CD4-positive, alpha-beta T cell treated with Interleukin-15 for 1 hour (primary cell): ENCODE measurements around the gene CYFIP2.

ENCODE experiments used
- DNase-seq: peaks from one replicate; pipeline ENCODE4 v3.0.0-alpha.2; 2020

The CYFIP2 gene

DNA sequence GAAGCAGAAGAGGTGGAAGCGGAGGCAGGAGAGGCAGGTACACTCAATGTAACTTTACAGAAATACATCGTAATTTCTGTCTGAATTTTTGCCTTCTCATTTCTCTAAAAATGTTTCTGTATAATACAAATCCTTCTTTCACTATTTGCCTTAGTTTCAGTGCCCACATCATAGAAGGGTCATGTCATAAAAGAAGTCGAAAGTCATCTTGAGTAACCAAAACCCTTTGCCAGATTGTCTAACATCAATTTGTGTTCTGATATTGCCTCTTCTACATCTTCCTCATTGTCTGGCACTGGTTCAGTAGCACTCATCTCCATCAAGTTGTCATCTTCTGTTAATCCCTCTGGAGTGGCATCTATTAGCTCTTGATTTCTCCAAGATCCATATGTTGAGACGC is 6.2 kb upstream of the CYFIP2 start:
- DNase-seq = no peak

DNA sequence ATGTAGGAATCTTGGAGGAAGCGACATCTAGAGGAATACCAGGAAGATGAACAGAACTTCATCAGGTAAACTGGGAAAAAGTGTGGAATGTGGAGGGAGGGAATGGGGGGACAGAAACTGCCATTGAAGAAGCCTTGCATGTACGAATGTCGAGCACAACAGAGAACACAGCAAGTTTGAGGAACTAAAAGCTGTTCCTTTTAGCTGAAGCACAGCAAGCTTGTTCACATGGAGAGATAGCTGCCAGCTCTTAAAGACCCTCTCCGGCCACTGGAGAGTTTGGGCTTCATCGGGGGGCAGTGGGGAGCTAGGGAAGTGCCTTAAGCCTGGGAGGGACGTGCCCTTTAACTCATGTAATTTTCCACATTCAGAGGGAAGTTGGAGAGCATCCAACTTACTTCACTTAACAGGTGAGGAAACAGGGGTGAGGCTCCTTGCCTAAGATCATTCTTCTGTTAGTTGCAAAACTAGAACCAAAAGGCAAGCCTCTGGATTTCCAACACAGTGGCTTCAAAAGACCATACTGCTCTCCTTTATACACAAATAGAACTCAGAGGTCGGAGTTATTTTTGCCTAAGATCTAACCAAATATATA is 2.3 kb upstream of the CYFIP2 start:
- no peak for DNase-seq

DNA sequence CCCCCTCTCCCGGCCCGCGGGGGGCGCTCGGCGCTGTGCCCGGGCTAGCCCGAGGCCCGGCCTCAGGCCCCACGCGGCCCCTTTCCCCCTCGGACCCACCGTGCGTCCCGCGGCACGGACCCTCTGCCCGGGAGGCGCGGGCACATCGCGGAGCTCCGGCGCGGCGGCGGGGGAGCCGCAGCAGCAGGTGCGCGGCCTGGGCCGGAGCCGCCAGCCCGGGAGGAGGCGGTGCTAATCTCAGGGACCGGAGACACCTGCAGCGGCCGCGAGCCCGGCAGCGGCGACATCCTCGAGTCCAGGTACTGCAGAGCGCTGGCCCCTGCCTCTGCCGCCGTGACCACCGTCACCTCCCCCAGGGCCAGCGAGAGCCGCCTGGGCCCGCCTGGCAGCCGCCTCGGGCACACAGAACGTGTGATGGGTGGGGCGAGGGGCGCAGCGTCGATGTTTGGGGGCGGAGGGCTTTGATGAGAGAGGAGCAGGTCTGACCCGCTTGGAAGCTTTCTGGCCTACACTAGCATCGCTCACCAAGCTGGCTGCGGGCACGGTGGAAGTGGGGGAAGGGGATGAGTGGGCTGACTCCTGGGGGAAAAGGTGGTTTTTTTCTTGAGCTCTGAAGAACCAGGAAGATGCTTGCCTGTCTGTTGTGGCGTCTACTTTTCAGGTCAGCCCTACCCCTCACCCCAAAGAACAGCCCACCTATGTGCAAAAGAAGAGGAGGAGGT is 524 bp downstream of the CYFIP2 start:
- DNase-seq = peak; percentile 59

DNA sequence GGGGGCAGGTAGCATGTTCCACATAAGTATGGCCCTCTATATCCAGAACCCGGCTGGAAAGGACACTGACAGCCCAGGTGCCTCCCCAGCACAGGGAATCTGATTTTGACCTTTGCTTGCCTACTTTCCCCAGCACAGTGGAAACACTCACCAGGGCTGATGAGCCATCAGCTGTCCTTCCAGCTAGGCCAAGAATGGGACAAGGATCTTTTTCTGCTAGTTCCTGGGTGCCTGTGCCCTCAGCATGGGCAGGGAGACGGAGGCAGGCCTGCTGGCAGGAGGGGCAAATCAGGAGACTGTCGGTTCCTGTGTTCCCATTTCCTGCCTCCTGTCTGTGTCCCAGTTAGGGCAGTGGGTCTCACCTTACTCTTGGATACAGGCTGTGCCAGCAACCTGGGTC is 1.1 kb downstream of the CYFIP2 start:
- DNase-seq = no peak

DNA sequence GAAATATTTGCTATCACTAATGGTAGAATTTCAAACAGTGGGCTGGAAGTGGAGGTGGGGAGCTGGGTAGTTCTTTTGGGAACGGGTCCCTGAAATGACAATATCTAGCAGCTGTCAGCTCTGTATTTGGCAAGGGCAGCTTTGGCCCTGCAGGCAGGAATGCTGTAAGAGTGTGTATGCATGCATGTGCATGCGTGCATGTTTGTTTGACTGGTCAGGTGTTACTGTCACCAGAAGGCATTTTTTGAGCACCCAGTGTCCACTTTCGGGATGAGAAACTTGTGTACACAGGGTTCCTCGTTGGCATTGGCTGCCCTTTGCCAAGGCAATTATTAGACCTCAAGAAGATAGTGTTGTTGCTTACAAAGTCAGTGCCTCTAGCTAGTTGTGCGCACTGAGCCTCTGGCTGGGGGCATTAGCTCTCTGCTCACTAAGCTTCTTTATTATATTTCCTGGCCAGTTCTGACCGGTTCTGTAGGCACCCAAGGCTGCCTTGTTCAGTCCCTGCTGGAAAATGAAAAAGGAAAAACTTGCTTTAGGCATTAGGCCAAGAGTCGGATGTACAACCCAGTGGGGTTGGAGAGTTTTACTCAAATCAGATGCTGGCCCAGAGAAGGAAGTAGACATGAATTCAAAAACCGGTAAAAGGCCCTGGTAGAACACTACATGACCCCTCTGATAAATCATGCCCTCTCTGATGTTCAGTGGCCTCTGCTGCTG is 2.0 kb downstream of the CYFIP2 start:
- no peak for DNase-seq

DNA sequence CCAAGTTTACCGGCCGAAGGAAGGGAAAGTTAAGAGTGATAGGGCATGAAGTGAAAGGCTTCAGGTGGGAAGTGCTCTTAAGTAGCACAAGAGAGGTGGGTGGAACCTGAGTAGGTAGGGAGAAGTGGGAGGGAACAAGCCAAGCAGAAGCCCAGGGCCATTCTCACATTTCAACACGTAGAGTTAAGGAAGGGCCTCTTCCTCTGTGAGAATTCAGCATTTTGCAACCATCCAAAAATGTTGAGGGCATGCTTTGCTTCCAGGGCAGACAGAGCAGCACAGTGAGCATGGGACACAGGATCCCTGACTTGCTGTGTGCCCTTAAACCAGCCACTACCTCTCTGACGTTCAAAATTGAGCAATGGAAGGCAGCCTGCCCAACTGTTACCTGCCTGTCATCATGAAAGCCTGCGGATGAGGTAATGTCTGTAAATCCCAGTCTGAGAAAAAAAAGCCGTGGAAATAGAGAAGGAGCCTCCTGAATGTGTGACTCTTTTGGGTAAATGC is 3.3 kb downstream of the CYFIP2 start:
- DNase-seq = peak; percentile 45

DNA sequence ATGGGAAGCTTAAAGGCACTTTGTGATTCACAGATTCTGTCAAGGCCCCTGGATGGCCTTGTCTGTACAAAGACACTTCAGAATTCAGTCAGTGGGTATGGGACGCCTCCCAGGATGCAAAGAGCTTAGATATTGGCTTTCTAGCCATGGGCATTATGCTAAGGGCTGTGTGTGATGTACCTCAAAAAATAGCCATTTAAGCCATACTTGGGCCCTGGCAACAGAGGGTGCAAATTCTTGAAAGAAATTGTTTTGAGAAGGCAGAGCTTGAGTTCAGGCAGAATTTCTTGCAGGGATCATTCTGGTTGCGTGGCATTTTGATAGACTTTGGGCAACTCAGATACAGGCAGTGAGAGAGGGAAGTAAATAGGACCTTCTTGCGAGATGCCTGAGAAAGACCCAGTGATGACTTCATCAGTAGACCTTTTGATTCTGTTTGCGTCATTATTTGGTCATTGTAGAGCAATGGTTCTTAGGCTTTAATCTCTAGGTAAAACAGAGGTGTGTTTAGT is 3.9 kb downstream of the CYFIP2 start:
- no peak for DNase-seq

DNA sequence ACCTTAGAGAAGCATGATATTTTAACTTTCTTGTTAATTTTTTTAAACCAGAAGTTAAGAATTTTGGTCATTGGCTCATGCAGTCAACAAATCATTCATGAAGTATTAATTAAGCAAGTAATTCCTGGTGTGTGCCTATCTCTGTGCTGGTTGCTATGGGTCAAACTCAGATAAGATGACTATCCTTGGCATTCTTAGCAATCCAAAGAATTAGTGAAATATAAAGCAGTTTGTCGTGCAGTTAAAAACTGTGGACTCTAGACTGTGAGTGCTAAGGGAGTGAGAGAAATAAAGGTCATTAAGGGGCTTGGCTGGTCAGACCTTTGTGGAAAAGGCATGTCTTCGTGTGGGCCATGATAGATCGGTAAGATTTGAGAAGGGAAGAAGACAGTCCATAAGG is 4.8 kb downstream of the CYFIP2 start:
- no peak for DNase-seq

DNA sequence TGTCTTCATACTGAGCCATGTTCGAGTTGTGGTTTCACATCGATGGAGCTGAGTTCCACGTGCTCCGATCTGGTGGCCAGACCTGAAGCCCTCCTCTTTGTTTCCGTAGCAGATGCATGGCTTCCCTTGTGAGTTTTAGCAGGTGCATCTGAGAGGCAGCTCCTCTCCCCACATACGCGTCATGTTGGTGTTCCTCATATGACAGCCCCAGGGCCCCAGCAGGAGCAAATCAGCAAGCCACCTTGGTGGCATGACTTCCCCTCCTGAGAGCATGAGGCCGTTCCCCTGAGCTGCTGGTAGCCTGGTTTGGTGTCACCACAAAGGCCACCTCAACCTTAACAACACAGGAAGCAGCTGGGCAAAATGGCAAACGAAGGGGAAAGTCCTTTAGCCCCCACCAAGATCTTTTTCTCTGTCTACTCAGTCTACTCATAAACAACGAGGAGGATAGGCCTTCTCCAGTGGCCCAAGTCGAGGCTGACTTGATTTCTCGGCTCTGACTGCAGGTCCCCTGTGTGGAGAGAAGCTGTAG is 5.9 kb downstream of the CYFIP2 start:
- DNase-seq = peak; percentile 97

DNA sequence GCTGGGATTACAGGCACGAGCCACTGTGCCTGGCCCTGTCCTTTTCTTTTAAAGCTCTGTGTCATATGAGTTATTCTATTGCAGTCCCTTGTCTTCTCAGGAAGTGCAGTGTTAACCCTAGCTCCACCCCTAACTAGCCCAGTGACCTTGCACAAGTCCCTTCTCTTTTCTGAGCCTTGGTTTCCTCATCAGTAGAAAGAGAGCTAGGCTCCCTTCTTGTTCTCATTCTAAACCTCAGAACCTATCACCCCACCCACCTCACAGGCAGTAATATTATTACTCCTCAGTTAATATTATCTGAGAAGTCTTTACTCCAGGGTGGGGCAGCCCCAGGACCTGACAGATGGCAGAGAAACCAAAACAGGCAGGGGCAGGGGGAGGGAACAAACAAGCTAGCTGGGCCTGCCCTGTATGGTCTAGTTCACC is 7.2 kb downstream of the CYFIP2 start:
- DNase-seq = peak; percentile 58

DNA sequence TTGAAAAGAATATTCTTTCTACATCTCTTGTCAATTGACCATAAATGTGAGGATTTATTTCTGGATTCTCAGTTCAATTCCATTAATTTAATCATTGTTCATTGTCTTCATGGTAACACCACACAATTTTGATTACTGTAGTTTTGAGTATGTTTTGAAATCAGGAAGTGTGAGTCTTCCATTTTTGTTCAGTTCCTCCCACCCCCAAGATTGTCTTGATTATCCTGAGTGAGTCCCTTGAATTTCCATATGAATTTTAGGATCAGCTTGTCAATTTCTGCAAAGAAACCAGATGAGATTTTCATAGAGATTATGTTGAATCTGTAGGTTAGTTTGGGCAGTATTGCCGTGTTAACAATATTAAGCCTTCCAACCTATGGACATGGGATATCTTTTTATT is 9.5 kb downstream of the CYFIP2 start:
- DNase-seq = no peak

DNA sequence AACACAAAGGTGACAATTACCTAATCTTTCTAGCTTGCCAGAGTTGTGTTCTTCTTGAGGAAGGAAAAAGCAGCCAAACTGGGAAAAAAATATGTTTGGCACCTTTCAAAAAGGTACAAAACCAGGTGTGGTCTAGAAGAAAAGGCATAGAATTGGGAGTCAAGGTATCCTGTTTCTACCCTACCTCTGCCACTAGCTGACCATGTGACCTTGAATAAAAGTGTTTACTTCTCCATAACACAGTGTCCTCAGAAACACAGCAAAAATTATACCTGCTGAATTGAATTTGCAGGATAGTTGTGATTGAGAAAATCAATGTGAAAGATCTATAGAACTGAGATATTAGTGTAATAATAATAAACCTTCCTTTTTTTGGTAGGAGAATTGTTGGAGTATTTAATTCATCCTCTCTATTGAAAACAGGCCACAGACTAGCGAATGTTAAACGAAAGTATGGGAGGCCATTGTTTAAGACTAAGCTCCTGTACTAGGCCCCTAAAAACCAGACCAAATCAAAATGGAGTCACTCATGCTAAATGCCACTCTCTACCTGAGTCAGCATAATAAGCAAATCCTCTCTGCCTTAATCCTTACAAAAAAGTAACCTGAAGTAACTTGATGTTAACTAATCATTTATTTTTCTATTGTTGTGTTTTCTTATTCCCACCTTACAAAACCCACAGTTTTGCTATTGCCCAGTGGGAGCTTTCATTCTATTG is 12.6 kb downstream of the CYFIP2 start:
- no peak for DNase-seq

DNA sequence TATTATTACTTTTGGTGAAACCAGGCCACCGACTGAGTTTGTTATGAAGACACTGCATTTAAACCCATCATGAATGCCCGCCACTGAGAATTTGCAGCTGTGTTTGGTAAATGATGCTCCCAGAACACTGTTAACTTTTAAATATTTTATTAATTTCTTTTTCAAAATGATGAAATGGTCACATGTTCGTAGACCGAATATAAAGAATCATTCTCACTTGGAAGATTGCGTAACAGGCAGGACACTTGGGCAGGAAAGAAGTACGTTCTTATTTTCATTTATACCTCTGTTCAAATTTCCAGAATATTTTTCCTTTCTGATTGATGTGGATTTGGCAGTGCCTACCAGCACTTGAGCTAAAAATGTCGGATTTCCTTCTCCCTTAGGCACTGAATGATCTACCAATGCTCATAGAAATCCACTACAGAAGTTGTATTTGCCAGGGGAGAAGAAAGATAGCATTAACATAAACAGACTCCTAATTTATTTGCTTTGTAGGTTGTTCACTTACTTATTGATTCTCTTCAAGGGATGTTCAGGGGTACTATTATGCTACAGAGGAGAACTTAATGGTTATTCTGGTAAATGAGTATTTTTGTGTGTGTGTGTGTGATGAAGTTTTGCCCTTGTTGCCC is 13.8 kb downstream of the CYFIP2 start:
- no peak for DNase-seq

DNA sequence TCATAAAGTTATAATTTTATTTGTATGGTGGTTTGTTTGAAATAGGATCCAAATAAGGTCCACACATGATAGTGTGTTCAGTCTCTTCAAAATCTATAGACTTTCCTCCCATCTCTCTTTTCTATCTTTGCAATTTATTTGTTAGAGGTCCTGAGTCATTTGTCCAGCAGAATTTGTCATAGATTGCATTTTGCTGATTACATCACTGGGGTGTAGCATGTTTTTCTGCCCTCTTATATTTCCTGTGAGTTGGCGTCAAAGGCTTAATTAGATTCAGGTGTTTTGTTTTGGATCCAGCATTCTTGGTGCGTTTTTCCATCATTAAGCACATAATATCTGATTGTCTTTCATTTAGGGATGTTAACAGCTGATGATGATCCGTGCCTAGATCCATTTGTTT is 15.0 kb downstream of the CYFIP2 start:
- no peak for DNase-seq

DNA sequence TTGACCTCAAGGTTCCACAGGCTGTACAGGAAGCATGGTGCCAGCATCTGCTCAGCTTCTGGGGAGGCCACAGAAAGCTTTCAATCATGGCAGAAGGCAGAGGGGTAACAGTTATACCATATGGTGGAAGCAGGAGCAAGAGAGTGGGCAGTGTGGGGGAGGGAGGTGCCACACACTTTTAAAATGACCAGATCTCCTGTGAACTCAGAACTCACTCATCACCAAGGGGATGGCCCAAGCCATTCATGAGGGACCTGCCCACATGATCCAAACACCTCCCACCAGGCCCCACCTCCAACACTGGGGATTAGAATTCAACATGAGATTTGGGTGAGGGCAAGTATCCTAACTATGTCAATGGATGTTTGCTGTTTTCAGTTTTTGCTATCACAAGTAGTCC is 16.2 kb downstream of the CYFIP2 start:
- no peak for DNase-seq

DNA sequence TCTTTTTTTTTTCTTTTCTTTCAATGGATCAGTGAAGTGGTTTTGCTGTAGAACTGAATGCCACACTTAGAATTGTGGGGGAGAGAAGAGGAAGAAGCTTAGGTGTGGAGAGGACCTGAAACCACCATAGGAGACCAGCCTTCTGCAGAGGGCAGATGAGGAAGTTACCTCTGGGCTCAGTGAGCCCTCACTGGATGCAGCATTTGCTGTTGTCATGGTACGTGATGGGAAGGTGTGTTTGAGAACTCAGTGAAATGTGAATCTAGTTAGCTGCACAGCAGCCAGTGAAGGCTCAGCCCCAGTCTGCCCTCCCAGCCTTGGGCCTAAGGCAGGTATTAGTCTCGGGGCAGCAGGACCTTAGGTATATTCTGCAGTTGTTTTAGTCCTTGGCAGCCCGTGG is 17.5 kb downstream of the CYFIP2 start:
- peak; percentile 75 for DNase-seq

DNA sequence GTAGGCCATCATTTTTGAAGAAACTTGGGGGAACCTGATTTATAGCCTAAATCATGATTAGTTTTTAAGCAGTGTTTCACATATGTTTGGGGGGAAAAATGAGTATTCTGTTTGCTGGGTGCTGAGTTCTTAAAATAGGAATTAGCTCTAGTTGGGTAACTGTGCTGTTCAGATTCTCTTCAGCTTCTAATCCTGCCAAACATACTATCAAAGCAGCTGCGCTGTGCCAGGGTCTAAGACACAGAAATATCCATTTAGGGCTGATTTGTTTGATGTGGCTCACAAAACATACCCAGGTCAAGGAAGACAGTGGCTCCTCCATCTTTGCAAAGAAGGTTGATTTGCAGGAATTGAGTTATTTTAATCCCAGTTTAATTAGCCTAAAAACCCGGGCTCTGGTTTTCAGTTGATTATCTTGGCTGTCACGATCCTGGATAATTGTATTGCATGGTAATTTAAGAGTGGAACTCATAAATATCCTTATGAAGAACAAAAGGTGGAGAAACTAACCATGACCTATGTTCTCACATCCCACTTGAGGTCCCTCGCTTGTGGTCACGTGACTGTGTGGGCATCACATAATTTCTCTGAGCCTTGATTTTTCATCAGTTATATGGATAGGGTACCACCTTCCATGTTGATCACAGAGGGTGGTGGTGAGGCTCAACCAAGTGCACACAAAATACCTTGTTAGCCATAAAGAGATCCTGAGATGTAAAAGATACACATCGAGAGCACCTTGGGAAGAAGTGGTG is 18.7 kb downstream of the CYFIP2 start:
- DNase-seq = no peak

DNA sequence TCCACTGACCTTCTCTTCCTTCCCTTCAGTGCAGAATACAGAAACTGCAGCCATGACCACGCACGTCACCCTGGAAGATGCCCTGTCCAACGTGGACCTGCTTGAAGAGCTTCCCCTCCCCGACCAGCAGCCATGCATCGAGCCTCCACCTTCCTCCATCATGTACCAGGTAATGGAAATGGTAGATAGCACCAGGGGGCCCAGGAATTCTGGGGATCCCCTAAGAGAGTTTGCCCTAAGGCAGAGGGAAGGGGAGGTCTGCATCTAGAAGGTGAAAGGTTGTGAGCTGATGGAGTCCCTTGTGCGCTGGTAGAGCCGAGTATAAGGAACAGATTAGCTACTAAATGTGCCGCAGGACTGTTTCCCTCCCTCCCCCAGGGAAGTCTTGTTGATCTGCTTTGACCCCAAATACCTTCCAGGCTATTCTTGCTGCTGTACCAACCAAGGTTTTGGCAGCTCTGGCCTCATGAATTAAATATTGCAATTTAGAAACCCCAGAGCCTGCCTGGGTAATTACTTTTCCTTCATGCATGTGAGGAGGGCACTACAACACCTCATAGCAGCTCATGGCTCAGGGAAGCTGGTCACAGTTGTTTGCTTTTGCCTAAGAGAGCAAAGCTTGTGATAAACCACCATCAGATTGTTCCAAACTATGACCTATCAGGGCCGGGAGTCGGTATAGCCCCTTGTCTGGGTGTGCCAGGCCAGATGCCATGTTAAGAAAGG is 19.6 kb downstream of the CYFIP2 start:
- DNase-seq = no peak

DNA sequence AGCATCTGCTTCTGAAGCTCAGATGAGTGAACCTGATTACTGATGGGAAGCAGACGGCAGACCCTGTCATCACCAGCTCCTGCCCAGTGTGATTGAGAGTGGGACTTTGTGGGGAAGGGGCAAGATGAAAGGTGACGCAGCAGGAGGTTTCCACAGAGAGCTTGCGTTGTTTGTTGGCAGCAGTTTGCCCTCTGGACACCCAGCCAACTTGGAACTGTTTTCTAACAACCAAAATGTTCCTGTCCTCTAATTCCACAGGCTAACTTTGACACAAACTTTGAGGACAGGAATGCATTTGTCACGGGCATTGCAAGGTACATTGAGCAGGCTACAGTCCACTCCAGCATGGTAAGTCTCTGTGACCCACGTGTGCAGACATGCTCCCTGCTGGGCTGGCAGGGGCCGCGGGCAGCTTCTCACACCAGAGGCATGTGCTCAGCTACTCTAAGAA is 20.9 kb downstream of the CYFIP2 start:
- no peak for DNase-seq

DNA sequence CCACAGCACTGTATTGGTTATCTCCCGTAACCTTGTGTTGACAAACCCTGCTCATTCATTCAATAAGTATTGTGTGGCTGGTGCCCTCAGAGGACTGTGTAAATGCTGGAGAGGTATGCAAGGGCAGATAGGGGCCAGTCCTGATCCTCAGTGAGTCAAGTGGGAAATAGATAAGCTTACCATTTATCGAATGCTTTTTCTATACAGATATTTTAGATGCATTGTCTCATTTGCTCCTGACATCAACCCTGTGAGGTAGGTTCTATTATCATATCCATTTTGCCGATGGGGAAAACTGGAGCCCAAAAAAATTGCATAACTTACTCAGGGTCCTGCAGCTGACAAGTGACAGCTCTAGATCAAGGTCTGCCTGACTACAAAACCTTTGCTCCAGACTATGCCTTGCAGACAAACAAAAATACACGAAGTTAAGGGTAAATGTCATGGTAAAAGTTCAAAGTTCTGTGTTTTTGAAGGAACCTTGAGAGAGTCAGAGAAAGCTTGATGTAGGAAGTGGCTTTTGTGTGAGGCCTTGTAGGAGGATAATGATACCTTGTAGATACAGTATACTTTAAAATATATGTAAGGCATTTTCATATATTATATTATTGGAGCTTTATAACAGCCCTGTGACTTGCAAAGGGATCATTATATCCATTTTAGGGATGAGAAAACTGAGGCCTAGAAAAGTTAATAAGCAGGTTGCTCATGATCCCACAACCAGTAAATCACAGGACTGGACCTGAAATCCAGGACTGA is 22.7 kb downstream of the CYFIP2 start:
- no peak for DNase-seq
